NCI-H1436 treated with DMSO at 0.1 percent for 48 hours (cell line): ENCODE data around the gene GRIP2.

Source experiments
- DNase-seq: peaks from one replicate; lab custom pipeline; 2025; lab: John Stamatoyannopoulos, UW

The GRIP2 gene

GRCh38 chr3:14539384-14539741 is 779 bp downstream of the GRIP2 start:
- no peak for DNase-seq

- no peak for DNase-seq
Observed at GRCh38 chr3:14538451-14539088, 1.6 kb downstream of the GRIP2 start.

GRCh38 chr3:14537590-14538450 is 2.3 kb downstream of the GRIP2 start:
- DNase-seq, result no peak

- no peak for DNase-seq
Observed at GRCh38 chr3:14536837-14537589, 3.1 kb downstream of the GRIP2 start.

GRCh38 chr3:14536055-14536815 is 3.9 kb downstream of the GRIP2 start:
- DNase-seq, result no peak

- DNase-seq, result no peak
Observed at GRCh38 chr3:14535616-14536015, 4.5 kb downstream of the GRIP2 start.

- DNase-seq, result no peak
Observed at GRCh38 chr3:14534516-14535191, 5.5 kb downstream of the GRIP2 start.

GRCh38 chr3:14533457-14533958 is 6.6 kb downstream of the GRIP2 start:
- no peak for DNase-seq

GRCh38 chr3:14532691-14533456 is 7.3 kb downstream of the GRIP2 start:
- DNase-seq, result no peak

GRCh38 chr3:14531856-14532395 is 8.2 kb downstream of the GRIP2 start:
- DNase-seq, result no peak

GRCh38 chr3:14528081-14528480 is 12.1 kb downstream of the GRIP2 start:
- DNase-seq, result no peak

- DNase-seq, result no peak
Observed at GRCh38 chr3:14525685-14526631, 14.2 kb downstream of the GRIP2 start.

- no peak for DNase-seq
Observed at GRCh38 chr3:14524920-14525660, 15.1 kb downstream of the GRIP2 start.

- no peak for DNase-seq
Observed at GRCh38 chr3:14524311-14524711, 15.8 kb downstream of the GRIP2 start.

- DNase-seq, result no peak
Observed at GRCh38 chr3:14523792-14524191, 16.4 kb downstream of the GRIP2 start.

- no peak for DNase-seq
Observed at GRCh38 chr3:14522768-14523167, 17.4 kb downstream of the GRIP2 start.

- no peak for DNase-seq
Observed at GRCh38 chr3:14522129-14522691, 17.9 kb downstream of the GRIP2 start.

- DNase-seq, result no peak
Observed at GRCh38 chr3:14521611-14522010, 18.5 kb downstream of the GRIP2 start.
